Gastrocnemius medialis (tissue), 4 donors: ENCODE data around the gene TINCR.

ENCODE experiments used
- POLR2A ChIP-seq, 2 donors: fragments of 450-650 bp; IDR thresholded peaks; one replicate each; pipeline ENCODE4 v1.6.1; 2017; ENCODE audit warnings: antibody characterized with exemption in 2 of 2, mild to moderate bottlenecking in 2 of 2, moderate library complexity in 2 of 2
- TF ChIP-seq, protein P1 (sequence below), 5 experiments: fragments of 450-650 bp in 3 of 5; fragments of 200-600 bp in 2 of 5; sonication (generic) in 2 of 5; IDR thresholded peaks in 4 of 5; conservative IDR thresholded peaks in 1 of 5; 1 replicate in 4 of 5; 2 replicates in 1 of 5; pipeline ENCODE4 v1.5.1; 2016 to 2019; ENCODE audit warnings: antibody characterized with exemption in 5 of 5, mild to moderate bottlenecking in 3 of 5, moderate library complexity in 3 of 5

DNA sequence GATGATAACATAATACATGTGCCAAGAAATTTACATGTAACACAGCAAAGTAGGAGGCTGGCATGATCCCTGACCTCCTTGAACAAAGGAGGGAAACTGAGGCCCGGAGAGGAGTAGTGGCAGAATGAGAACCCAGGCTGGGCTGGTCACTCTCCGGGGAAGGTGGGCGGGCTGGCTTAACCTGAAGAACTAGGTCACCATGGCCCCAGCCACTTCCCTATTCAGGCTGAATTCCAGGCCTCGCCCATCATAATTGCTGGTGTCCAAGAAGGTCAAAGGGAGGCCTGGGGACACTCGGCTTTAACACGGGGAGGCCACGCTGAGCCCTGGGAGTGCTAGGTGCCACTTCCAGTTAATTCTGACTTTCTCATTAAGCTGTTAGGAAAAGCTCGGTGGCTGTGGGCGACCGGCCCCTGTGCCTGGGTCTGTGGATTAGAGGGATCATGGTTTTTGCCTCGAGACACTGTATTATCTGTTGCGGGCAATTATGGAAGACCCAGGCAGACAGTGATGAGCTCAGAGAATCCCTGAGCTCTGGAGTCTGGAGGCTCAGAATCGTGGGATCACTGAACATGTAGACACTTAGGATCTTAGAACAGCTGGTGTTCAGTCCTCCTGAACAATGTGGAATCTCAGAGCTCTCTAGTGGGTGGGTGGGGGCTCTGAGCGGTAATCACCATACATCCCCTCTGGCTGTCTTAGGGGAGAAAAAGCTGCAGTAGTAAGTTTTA, 5.0 kb upstream of the TINCR start:
- TF ChIP-seq, protein P1, sequence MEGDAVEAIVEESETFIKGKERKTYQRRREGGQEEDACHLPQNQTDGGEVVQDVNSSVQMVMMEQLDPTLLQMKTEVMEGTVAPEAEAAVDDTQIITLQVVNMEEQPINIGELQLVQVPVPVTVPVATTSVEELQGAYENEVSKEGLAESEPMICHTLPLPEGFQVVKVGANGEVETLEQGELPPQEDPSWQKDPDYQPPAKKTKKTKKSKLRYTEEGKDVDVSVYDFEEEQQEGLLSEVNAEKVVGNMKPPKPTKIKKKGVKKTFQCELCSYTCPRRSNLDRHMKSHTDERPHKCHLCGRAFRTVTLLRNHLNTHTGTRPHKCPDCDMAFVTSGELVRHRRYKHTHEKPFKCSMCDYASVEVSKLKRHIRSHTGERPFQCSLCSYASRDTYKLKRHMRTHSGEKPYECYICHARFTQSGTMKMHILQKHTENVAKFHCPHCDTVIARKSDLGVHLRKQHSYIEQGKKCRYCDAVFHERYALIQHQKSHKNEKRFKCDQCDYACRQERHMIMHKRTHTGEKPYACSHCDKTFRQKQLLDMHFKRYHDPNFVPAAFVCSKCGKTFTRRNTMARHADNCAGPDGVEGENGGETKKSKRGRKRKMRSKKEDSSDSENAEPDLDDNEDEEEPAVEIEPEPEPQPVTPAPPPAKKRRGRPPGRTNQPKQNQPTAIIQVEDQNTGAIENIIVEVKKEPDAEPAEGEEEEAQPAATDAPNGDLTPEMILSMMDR (IDR thresholded peaks at IDR 0.05 in 4 of 5, conservative IDR thresholded peaks at IDR 0.05 in 1 of 5) = no peak
- TF ChIP-seq POLR2A (IDR thresholded peaks at IDR 0.05) = no peak
